Endothelial cell (in vitro differentiated cells): Measurements from ENCODE around the gene C1orf159. TPM values are rescaled to one million over a fixed set of nuclear protein-coding genes. Genes with fewer than 3 reads are reported as not detected.

Experiments used
- DNase-seq: peaks from one replicate; pipeline ENCODE4 v3.0.0; 2021; ENCODE audit warnings: low spot score
- H3K27ac Mint-ChIP-seq: one replicate; pipeline ENCODE4 v1.8.0; 2021; ENCODE audit warnings: mixed read lengths, inconsistent platforms; ENCODE audit not compliant: unreplicated experiment
- H3K27me3 Mint-ChIP-seq: one replicate; pipeline ENCODE4 v1.8.0; 2021; ENCODE audit warnings: mild to moderate bottlenecking, moderate library complexity, mixed read lengths, inconsistent platforms; ENCODE audit not compliant: unreplicated experiment
- H3K36me3 Mint-ChIP-seq: one replicate; pipeline ENCODE4 v1.8.0; 2021; ENCODE audit warnings: mild to moderate bottlenecking, low read depth, mixed read lengths, inconsistent platforms; ENCODE audit not compliant: unreplicated experiment
- H3K4me1 Mint-ChIP-seq: one replicate; pipeline ENCODE4 v1.8.0; 2021; ENCODE audit warnings: mild to moderate bottlenecking, mixed read lengths, inconsistent platforms; ENCODE audit not compliant: unreplicated experiment
- H3K4me3 Mint-ChIP-seq: one replicate; pipeline ENCODE4 v1.8.0; 2021; ENCODE audit warnings: mild to moderate bottlenecking, mixed read lengths, inconsistent platforms; ENCODE audit not compliant: unreplicated experiment
- H3K9me3 Mint-ChIP-seq: one replicate; pipeline ENCODE4 v1.8.0; 2021; ENCODE audit warnings: mixed read lengths, inconsistent platforms; ENCODE audit not compliant: unreplicated experiment
- CTCF ChIP-seq: fragments of 200-600 bp; sonication (generic); IDR thresholded peaks from one replicate; pipeline ENCODE4 v1.5.0; 2021; ENCODE audit warnings: antibody characterized with exemption; ENCODE audit not compliant: unreplicated experiment
- total RNA-seq: library from RNA; stranded (reverse); fragmentation: NEBNext Ultra II Directional; extraction: Animal tissue kit (Norgen Biotek cat#: 25700); gene quantifications from one replicate; pipeline ENCODE4 v1.2.1, GENCODE V29; 2021; ENCODE audit not compliant: unreplicated experiment

The C1orf159 gene
- total RNA-seq, 1 donor from 2014 or later, result 16.6 TPM

- Mint-ChIP-seq H3K27ac (no peak overlapping the region), H3K4me3 (no peak overlapping the region), H3K4me1 (no peaks in the 10 kb centered on the region), H3K27me3 (peaks cover 3% of the 10 kb centered on the region), H3K36me3 (peaks cover 4% of the 10 kb centered on the region), H3K9me3 (no peaks in the 10 kb centered on the region)
- no peak for DNase-seq
- TF ChIP-seq CTCF, result no peak
These were observed 23.6 kb downstream of the C1orf159 start for GRCh38 chr1:1092149-1092855.

- peaks cover 5% of the 10 kb centered on the region for H3K36me3 Mint-ChIP-seq
- DNase-seq, result no peak
- no peak overlapping the region for H3K27ac Mint-ChIP-seq
- TF ChIP-seq CTCF, result no peak
- no peaks in the 10 kb centered on the region for H3K4me1 Mint-ChIP-seq
- H3K4me3 Mint-ChIP-seq, result no peak overlapping the region
- H3K9me3 Mint-ChIP-seq, result no peaks in the 10 kb centered on the region
- peaks cover 8% of the 10 kb centered on the region for H3K27me3 Mint-ChIP-seq
These were observed 24.3 kb downstream of the C1orf159 start for GRCh38 chr1:1091344-1092148.

GRCh38 chr1:1090424-1091343 is 25.2 kb downstream of the C1orf159 start:
- H3K4me3 Mint-ChIP-seq, result no peak overlapping the region
- H3K27ac Mint-ChIP-seq, result no peak overlapping the region
- no peaks in the 10 kb centered on the region for H3K9me3 Mint-ChIP-seq
- H3K27me3 Mint-ChIP-seq, result peaks cover 9% of the 10 kb centered on the region
- H3K4me1 Mint-ChIP-seq, result no peaks in the 10 kb centered on the region
- no peak for DNase-seq
- TF ChIP-seq CTCF, result no peak
- peaks cover 7% of the 10 kb centered on the region for H3K36me3 Mint-ChIP-seq

- Mint-ChIP-seq H3K4me3 (peak overlapping the region; percentile 67), H3K27ac (no peak overlapping the region), H3K36me3 (peaks cover 7% of the 10 kb centered on the region), H3K9me3 (no peaks in the 10 kb centered on the region), H3K27me3 (peaks cover 9% of the 10 kb centered on the region), H3K4me1 (no peaks in the 10 kb centered on the region)
- TF ChIP-seq CTCF, result no peak
- DNase-seq, result no peak
These were observed 26.0 kb downstream of the C1orf159 start for GRCh38 chr1:1089731-1090423.
